ENCODE data around the gene ELMO1.
A peak's percentile ranks its signal among the peaks of the same experiment; 100 is the strongest.

The ELMO1 gene

GRCh38 chr7:37344886-37345579 lies 103.6 kb downstream of the ELMO1 start:
- no peak for DNase-seq (ENCODE audit: low read depth)

DNA sequence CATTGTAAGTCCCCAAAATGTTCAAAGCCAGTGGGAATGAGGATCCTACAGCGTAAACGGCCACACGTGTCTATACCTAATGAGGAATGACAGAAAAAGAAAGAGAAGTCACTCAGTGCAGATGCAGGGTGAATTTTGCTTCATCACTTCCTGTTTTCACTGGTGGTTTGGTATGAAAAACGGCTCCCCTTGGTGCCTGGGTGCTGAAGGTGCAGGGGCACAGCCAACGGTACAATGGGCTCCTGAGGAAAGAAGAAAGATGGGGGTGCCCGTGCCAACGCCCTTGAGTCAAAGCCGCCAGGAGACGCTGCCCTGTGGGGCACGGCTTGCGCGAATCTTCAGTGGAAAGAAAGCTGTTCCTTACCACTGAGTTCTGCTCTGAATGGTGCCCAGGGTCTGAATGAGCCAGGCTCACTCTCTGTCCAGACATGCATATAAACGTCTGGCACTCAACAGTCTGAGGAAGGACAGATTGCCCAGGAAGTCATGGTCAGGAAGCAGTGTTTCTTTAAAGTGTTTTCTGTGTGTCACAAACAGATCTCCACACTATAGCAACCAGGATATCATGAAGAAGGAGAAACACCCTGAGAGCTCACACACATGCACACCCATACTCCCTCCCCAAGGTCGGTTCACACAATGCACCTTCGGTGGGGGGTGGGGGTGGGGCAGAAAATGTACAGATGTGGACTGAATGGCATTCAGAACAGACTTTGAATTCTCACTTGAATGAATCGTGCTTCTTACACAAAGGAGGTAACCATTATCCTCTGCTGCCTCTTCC lies 105.8 kb downstream of the ELMO1 start:
- peak; percentile 52 for DNase-seq (ENCODE audit: low read depth)

DNA sequence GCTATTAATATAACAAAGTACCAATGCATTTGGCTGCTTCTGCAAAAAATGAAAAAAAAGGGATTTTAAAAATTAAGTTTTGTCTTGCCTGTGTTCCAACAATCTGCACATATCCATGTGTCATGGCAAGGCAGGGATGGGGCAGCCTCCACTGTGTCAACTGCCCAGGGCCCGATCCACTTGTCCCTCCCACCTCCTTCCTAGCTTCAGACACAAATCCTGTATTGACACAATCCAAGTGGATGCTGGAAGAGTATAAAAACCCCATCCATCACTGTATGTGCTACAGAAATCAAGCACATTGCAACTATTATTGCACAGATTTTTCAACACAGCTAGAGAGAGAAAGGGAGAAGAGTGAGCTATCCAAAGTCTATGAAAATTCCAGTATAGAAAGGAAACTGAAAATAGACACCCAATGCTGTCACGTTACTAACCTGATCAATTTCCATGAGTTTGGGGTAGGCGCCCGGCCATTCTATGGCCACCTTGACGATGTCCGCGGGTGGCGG lies 106.4 kb downstream of the ELMO1 start:
- no peak for DNase-seq (ENCODE audit: low read depth)

- DNase-seq (ENCODE audit: low read depth), result no peak
These were observed 107.5 kb downstream of the ELMO1 start for GRCh38 chr7:37341033-37341630.

DNA sequence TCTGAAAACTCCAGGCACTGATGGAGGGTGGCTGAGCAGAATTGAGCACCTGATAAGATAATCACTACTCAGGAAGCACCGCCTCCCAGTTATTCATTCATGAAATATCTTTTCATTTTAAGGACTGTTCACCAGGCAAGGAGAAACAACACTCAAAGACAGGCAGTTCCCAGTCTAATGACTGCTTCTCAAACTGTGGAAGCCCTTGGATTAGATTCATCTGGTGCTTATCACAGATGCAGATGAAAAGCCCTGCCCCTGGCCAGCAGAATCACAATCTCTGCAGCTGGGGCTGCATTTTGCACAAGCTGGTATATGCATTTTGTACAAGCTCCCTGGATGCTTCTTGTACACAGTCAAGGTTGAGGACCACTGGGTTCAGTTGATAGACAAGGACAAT lies 109.7 kb downstream of the ELMO1 start:
- no peak for DNase-seq (ENCODE audit: low read depth)

- no peak for DNase-seq (ENCODE audit: low read depth)
These were observed 111.1 kb downstream of the ELMO1 start for GRCh38 chr7:37337522-37337921.

DNA sequence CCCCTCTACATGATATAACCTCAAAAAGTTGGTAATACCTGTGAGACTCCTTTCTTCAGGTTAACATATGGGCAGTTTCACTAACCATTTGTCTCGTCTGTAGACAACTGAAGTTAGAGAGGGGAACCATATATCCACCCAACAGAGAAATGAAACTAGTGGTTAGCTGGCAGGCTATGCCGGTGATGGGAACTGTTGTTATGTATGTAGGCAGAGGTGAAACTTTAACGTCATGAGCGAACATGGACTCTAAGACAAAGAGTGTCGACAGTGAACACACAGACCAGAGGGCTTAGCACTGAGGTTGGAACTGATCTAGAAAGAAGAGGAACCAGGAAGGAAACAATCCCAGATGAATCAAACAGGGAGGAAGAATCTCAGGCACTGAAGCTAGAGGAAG lies 112.4 kb downstream of the ELMO1 start:
- peak; percentile 21 for DNase-seq (ENCODE audit: low read depth)

DNA sequence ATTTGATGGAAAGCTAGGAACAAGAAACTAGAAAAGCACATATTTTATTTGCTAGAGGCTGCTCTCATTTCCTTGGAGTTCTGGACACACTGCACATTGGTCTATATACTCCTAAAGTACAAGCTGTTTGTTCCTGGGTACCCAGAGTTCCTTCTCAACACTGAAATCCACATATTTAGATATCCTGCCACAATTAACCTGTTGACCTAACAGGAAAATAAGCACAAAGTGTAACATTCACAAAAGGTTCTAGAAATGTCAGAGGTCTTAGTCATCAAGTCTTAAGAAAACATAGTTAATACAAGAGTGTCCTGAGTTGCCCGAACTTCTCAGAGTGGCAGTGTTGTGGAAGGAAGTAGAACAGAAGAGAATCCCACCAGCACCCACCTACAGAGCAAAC lies 115.6 kb downstream of the ELMO1 start:
- no peak for DNase-seq (ENCODE audit: low read depth)

DNA sequence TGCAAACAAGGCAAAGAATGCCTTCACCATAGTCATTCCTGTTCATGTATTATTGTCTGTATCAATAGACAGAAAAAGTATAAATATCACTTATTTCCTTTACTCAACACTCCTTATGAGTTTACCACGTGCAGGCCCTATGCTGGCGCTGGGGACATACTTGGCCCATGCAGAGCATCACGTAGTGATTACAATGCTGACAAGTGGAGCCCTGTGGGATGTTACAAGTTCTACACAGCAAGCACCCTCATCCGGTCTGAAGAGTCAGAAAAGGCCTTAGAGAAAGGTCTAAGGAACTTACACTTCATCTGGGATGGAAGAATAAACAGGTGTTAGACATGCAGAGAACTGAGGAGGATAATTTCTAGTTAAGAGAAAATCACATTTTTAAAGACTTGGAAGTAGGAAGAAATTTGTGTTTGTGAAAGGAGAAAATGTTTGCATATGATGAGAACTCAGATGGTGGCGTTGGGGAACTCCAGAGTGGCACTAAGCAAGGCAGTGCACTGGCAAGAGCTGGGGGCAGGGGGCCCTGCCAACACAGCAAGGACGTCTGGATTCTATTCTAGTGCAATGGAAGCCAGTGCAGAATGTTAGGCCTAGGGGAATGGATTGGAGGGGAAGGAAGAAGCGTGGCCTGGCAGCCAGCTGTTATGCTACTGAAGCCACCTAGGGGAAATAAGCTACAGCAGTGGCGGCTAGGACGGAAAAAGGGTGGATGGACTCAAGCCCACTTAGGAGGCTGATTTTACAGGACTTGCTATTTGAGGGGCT lies 116.2 kb downstream of the ELMO1 start:
- DNase-seq (ENCODE audit: low read depth), result no peak

DNA sequence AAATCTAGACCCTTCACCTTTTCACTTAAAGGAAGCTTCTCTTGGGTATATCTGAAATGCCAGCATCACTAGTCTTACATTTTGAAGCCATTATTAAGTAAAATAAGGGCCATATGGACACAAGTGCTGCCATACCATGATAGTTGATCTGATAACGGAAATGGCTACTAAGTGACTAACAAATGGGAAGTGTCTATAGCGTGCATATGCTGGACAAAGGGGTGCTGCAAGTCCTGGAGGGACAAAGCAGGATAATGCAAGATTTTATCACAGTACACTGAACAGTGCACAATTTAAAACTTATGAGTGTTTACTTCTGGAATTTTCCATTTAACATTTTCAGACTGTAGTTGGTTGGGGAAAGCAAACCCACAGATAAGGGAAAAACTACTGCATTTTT lies 117.9 kb downstream of the ELMO1 start:
- no peak for DNase-seq (ENCODE audit: low read depth)

- no peak for DNase-seq (ENCODE audit: low read depth)
These were observed 118.7 kb downstream of the ELMO1 start for GRCh38 chr7:37329940-37330339.

GRCh38 chr7:37327288-37327687 lies 121.4 kb downstream of the ELMO1 start:
- DNase-seq (ENCODE audit: low read depth), result no peak

- DNase-seq (ENCODE audit: low read depth), result no peak
These were observed 124.7 kb downstream of the ELMO1 start for GRCh38 chr7:37323966-37324365.

DNA sequence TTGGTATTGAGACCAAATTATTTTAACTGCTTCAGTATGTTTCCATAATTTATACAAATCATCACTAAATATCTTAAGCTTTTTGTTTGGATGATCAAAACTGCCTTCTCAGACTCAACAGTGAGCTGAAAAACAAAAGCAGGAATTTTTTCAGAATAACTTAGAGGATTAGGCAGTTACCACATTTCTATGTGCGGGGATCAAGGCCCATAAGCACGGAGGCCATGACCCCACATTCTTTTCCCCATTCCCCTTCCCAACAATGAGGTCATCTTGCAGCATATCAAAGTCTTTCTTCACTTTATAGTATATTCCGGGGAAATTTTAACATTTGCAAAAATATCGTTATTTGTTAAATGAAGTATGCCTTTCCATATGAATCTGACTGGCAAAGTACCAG lies 125.8 kb downstream of the ELMO1 start:
- DNase-seq (ENCODE audit: low read depth), result no peak

GRCh38 chr7:37320848-37321468 lies 127.7 kb downstream of the ELMO1 start:
- no peak for DNase-seq (ENCODE audit: low read depth)

- DNase-seq (ENCODE audit: low read depth), result no peak
These were observed 128.4 kb downstream of the ELMO1 start for GRCh38 chr7:37320140-37320847.

GRCh38 chr7:37318541-37318940 lies 130.1 kb downstream of the ELMO1 start:
- DNase-seq (ENCODE audit: low read depth), result no peak

- no peak for DNase-seq (ENCODE audit: low read depth)
These were observed 132.6 kb downstream of the ELMO1 start for GRCh38 chr7:37315772-37316715.

DNA sequence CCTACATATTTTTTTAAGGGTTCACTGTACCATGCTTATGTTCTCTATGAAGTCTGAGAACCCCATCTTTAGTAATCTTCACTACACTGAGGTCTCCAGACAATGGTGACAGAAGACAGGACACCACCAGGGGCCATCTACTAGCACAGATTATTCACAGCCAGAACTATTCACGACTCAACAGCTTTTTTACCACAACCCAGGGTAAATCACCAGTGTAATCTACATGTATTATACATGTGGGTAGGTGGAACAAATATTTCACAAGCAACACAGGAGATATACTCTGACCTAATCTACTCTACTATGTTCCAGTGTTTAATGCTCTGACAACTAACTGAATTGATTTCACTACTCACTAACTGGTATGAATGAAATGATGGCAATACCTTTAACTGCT lies 136.1 kb downstream of the ELMO1 start:
- DNase-seq (ENCODE audit: low read depth), result no peak

DNA sequence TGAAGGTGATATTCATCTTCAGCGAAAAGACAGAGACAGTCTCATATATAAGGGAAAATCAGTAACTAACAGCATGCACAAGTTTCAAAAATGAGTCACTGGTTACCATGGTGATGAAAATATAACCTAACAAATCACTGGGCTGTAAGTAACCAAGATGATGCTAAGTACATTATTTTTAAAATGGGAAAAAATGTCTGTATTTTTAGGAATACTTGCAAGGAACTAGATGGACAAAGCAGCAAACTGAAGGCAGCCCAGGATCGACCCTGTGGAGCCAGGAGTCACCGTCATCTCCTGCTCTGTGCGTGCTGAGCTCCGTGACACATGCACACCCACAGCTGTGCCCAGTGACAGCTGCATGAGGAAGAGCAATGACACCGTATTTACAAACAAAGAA lies 137.3 kb downstream of the ELMO1 start:
- DNase-seq (ENCODE audit: low read depth), result peak; percentile 18
